ENCODE measurements around the gene PDXK. TPM values are rescaled to one million over a fixed set of nuclear protein-coding genes. Genes with fewer than 3 reads are reported as not detected.

Gene PDXK
- total and polyA plus RNA-seq, 9 of the 15 experiments (the other 6 are each of a cell fraction or from before 2014, with no cell fraction given), result 5.6 to 162 (median 76.5) TPM

GRCh38 chr21:43769325-43769958 is 50.5 kb downstream of the PDXK start (continued):
- TF ChIP-seq THAP12 (CRISPR knock-in tag; IDR thresholded peaks at IDR 0.05) (no peak), RREB1 (CRISPR knock-in tag; IDR thresholded peaks at IDR 0.05) (peak; percentile 7; the same call in 1 of the 2 replicates)

All from K562 (cell line).